ENCODE measurements around the gene ACER2.
"Not testable (repeated sequence)": the region's sequence is repeated elsewhere in the genome, so short reads cannot be mapped to it uniquely, and the experiment has no call there.

Gene ACER2

GRCh38 chr9:19408693-19409400, at the start of gene ACER2:
TSS of gene ACER2 (plus strand) at chr9:19409009. CDS start at chr9:19409085, 76 bp downstream.
- peak; percentile 91 for DNase-seq

GRCh38 chr9:19369107-19369506, 39.7 kb upstream of the ACER2 start:
- DNase-seq: no peak

GRCh38 chr9:19371942-19372341, 36.9 kb upstream of the ACER2 start:
- no peak for DNase-seq

- DNase-seq: no peak
Measured at GRCh38 chr9:19372567-19372966, 36.2 kb upstream of the ACER2 start.

- no peak for DNase-seq
Measured at GRCh38 chr9:19373527-19373926, 35.3 kb upstream of the ACER2 start.

GRCh38 chr9:19375538-19375937, 33.3 kb upstream of the ACER2 start:
- DNase-seq: no peak

GRCh38 chr9:19376931-19377330, 31.9 kb upstream of the ACER2 start:
- DNase-seq: no peak

GRCh38 chr9:19378164-19378563, 30.6 kb upstream of the ACER2 start:
- DNase-seq: no peak

GRCh38 chr9:19378647-19379046, 30.2 kb upstream of the ACER2 start:
- DNase-seq: no peak

- no peak for DNase-seq
Measured at GRCh38 chr9:19379283-19379682, 29.5 kb upstream of the ACER2 start.

- DNase-seq: no peak
Measured at GRCh38 chr9:19379697-19380046, 29.1 kb upstream of the ACER2 start.

GRCh38 chr9:19380826-19381075, 28.1 kb upstream of the ACER2 start:
- DNase-seq: no peak

- DNase-seq: no peak
Measured at GRCh38 chr9:19381656-19382055, 27.2 kb upstream of the ACER2 start.

GRCh38 chr9:19385212-19385611, 23.6 kb upstream of the ACER2 start:
- not testable (repeated sequence) for DNase-seq

- DNase-seq: no peak
Measured at GRCh38 chr9:19385786-19386501, 22.9 kb upstream of the ACER2 start.

GRCh38 chr9:19386502-19387044, 22.2 kb upstream of the ACER2 start:
- DNase-seq: no peak

GRCh38 chr9:19387317-19387716, 21.5 kb upstream of the ACER2 start:
- DNase-seq: no peak

- DNase-seq: not testable (repeated sequence)
Measured at GRCh38 chr9:19389539-19389938, 19.3 kb upstream of the ACER2 start.

GRCh38 chr9:19397845-19398244, 11.0 kb upstream of the ACER2 start:
- no peak for DNase-seq

GRCh38 chr9:19403231-19403630, 5.6 kb upstream of the ACER2 start:
- DNase-seq: not testable (repeated sequence)

- no peak for DNase-seq
Measured at GRCh38 chr9:19404283-19405075, 4.3 kb upstream of the ACER2 start.

GRCh38 chr9:19405771-19406170, 3.0 kb upstream of the ACER2 start:
- no peak for DNase-seq

- peak; percentile 8 for DNase-seq
Measured at GRCh38 chr9:19408316-19408692, 505 bp upstream of the ACER2 start.
